Measurements from ENCODE around the gene TRIO.
A peak's percentile ranks its signal among the peaks of the same experiment; 100 is the strongest.

TRIO gene

GRCh38 chr5:14512574-14512973 lies 369.4 kb downstream of the TRIO start:
- H3K23ac ChIP-seq (ENCODE audit: low read depth, low read length, poor library complexity), result no peak overlapping the region
- H2BK15ac ChIP-seq (ENCODE audit: low read length), result no peak overlapping the region
- no peak overlapping the region for H3K4me2 ChIP-seq (ENCODE audit: insufficient read depth, low read length, poor library complexity, severe bottlenecking)
- H2BK120ac ChIP-seq (ENCODE audit: low read depth, low read length), result no peak overlapping the region
- no peak overlapping the region for H3K4me3 ChIP-seq (ENCODE audit: low read length in 2 of 2)
- no peak overlapping the region for H3K14ac ChIP-seq (ENCODE audit: low read length)
- no peak overlapping the region for H3K9ac ChIP-seq (ENCODE audit: low read depth, low read length, poor library complexity)
- no peak overlapping the region for H2AK5ac ChIP-seq (ENCODE audit: low read depth, low read length)
- no peak overlapping the region for H2AFZ ChIP-seq (ENCODE audit: low read length)
- H4K91ac ChIP-seq (ENCODE audit: low read depth, low read length, poor library complexity), result no peak overlapping the region
- peaks cover 7 to 12% of the 10 kb centered on the region in 2 donors for H3K36me3 ChIP-seq (replicated peaks in 1 of 2; ENCODE audit: control insufficient read depth in 2 of 2, insufficient read depth in 2 of 2, low read length in 2 of 2)
- no CpG with 5 or more reads among the region's 7 CpGs for WGBS, 2 donors (ENCODE audit: extremely low coverage in 2 of 2, insufficient read length in 2 of 2, insufficient replicate concordance in 1 of 2)
- no peak for DNase-seq (ENCODE audit: low spot score)
- H2BK5ac ChIP-seq (ENCODE audit: low read length), result no peak overlapping the region
- H3K27ac ChIP-seq (replicated peaks; ENCODE audit: low read length), result no peak overlapping the region
- no peaks in the 10 kb centered on the region for H3K79me1 ChIP-seq (ENCODE audit: low read depth, low read length)
- H2BK12ac ChIP-seq (ENCODE audit: low read length), result no peak overlapping the region
- H3K18ac ChIP-seq (ENCODE audit: low read length), result no peak overlapping the region
- no peak overlapping the region for H4K8ac ChIP-seq (ENCODE audit: low read depth, low read length)
- no peaks in the 10 kb centered on the region for H3K4me1 ChIP-seq (ENCODE audit: control insufficient read depth in 2 of 2, insufficient read depth in 1 of 2, low read depth in 1 of 2, low read length in 2 of 2)
- H3K9me3 ChIP-seq (replicated peaks in 1 of 2; ENCODE audit: control insufficient read depth in 2 of 2, insufficient read depth in 1 of 2, low read depth in 1 of 2, low read length in 2 of 2), result no peaks in the 10 kb centered on the region
- no peaks in the 10 kb centered on the region for H3K27me3 ChIP-seq (ENCODE audit: control insufficient read depth in 3 of 3, insufficient read depth in 3 of 3, low read depth in 1 of 3, low read length in 3 of 3)
- H3K4ac ChIP-seq (ENCODE audit: low read length), result no peak overlapping the region

GRCh38 chr5:14513266-14513665 lies 370.1 kb downstream of the TRIO start:
- no peak overlapping the region for H4K91ac ChIP-seq (ENCODE audit: low read depth, low read length, poor library complexity)
- H3K27ac ChIP-seq (replicated peaks; ENCODE audit: low read length), result no peak overlapping the region
- H2AK5ac ChIP-seq (ENCODE audit: low read depth, low read length), result no peak overlapping the region
- no peak overlapping the region for H2BK15ac ChIP-seq (ENCODE audit: low read length)
- no peak overlapping the region for H4K8ac ChIP-seq (ENCODE audit: low read depth, low read length)
- H3K4me3 ChIP-seq (ENCODE audit: low read length in 2 of 2), result no peak overlapping the region
- H3K14ac ChIP-seq (ENCODE audit: low read length), result no peak overlapping the region
- H2BK5ac ChIP-seq (ENCODE audit: low read length), result peak overlapping the region; percentile 71
- DNase-seq (ENCODE audit: low spot score), result no peak
- H3K9ac ChIP-seq (ENCODE audit: low read depth, low read length, poor library complexity), result no peak overlapping the region
- H3K79me1 ChIP-seq (ENCODE audit: low read depth, low read length), result no peaks in the 10 kb centered on the region
- H2BK12ac ChIP-seq (ENCODE audit: low read length), result no peak overlapping the region
- no peaks in the 10 kb centered on the region for H3K4me1 ChIP-seq (ENCODE audit: control insufficient read depth in 2 of 2, insufficient read depth in 1 of 2, low read depth in 1 of 2, low read length in 2 of 2)
- H2AFZ ChIP-seq (ENCODE audit: low read length), result no peak overlapping the region
- no CpG with 5 or more reads among the region's 12 CpGs for WGBS, 2 donors (ENCODE audit: extremely low coverage in 2 of 2, insufficient read length in 2 of 2, insufficient replicate concordance in 1 of 2)
- no peak overlapping the region for H2BK120ac ChIP-seq (ENCODE audit: low read depth, low read length)
- no peaks in the 10 kb centered on the region for H3K27me3 ChIP-seq (ENCODE audit: control insufficient read depth in 3 of 3, insufficient read depth in 3 of 3, low read depth in 1 of 3, low read length in 3 of 3)
- H3K36me3 ChIP-seq (replicated peaks in 1 of 2; ENCODE audit: control insufficient read depth in 2 of 2, insufficient read depth in 2 of 2, low read length in 2 of 2), result peaks cover 2 to 5% of the 10 kb centered on the region in 2 donors
- no peak overlapping the region for H3K23ac ChIP-seq (ENCODE audit: low read depth, low read length, poor library complexity)
- H3K4ac ChIP-seq (ENCODE audit: low read length), result no peak overlapping the region
- H3K4me2 ChIP-seq (ENCODE audit: insufficient read depth, low read length, poor library complexity, severe bottlenecking), result no peak overlapping the region
- no peak overlapping the region for H3K18ac ChIP-seq (ENCODE audit: low read length)
- H3K9me3 ChIP-seq (replicated peaks in 1 of 2; ENCODE audit: control insufficient read depth in 2 of 2, insufficient read depth in 1 of 2, low read depth in 1 of 2, low read length in 2 of 2), result no peaks in the 10 kb centered on the region

GRCh38 chr5:14516901-14517300 lies 373.8 kb downstream of the TRIO start:
- H4K8ac ChIP-seq (ENCODE audit: low read depth, low read length), result no peak overlapping the region
- peaks cover 0 to 3% of the 10 kb centered on the region in 2 donors for H3K9me3 ChIP-seq (replicated peaks in 1 of 2; ENCODE audit: control insufficient read depth in 2 of 2, insufficient read depth in 1 of 2, low read depth in 1 of 2, low read length in 2 of 2)
- no peak overlapping the region for H3K4ac ChIP-seq (ENCODE audit: low read length)
- H2AK5ac ChIP-seq (ENCODE audit: low read depth, low read length), result no peak overlapping the region
- no peaks in the 10 kb centered on the region for H3K36me3 ChIP-seq (replicated peaks in 1 of 2; ENCODE audit: control insufficient read depth in 2 of 2, insufficient read depth in 2 of 2, low read length in 2 of 2)
- H2BK12ac ChIP-seq (ENCODE audit: low read length), result no peak overlapping the region
- no peak overlapping the region for H2BK5ac ChIP-seq (ENCODE audit: low read length)
- H3K9ac ChIP-seq (ENCODE audit: low read depth, low read length, poor library complexity), result no peak overlapping the region
- no peak overlapping the region for H2AFZ ChIP-seq (ENCODE audit: low read length)
- H4K91ac ChIP-seq (ENCODE audit: low read depth, low read length, poor library complexity), result no peak overlapping the region
- no peak overlapping the region for H3K18ac ChIP-seq (ENCODE audit: low read length)
- no peak overlapping the region for H3K4me2 ChIP-seq (ENCODE audit: insufficient read depth, low read length, poor library complexity, severe bottlenecking)
- no peak overlapping the region for H3K23ac ChIP-seq (ENCODE audit: low read depth, low read length, poor library complexity)
- no CpG with 5 or more reads among the region's 3 CpGs for WGBS, 2 donors (ENCODE audit: extremely low coverage in 2 of 2, insufficient read length in 2 of 2, insufficient replicate concordance in 1 of 2)
- H2BK15ac ChIP-seq (ENCODE audit: low read length), result no peak overlapping the region
- H3K4me3 ChIP-seq (ENCODE audit: low read length in 2 of 2), result no peak overlapping the region
- no peaks in the 10 kb centered on the region for H3K27me3 ChIP-seq (ENCODE audit: control insufficient read depth in 3 of 3, insufficient read depth in 3 of 3, low read depth in 1 of 3, low read length in 3 of 3)
- no peaks in the 10 kb centered on the region for H3K79me1 ChIP-seq (ENCODE audit: low read depth, low read length)
- no peak for DNase-seq (ENCODE audit: low spot score)
- H3K14ac ChIP-seq (ENCODE audit: low read length), result no peak overlapping the region
- no peaks in the 10 kb centered on the region for H3K4me1 ChIP-seq (ENCODE audit: control insufficient read depth in 2 of 2, insufficient read depth in 1 of 2, low read depth in 1 of 2, low read length in 2 of 2)
- H2BK120ac ChIP-seq (ENCODE audit: low read depth, low read length), result no peak overlapping the region
- H3K27ac ChIP-seq (replicated peaks; ENCODE audit: low read length), result no peak overlapping the region

GRCh38 chr5:14518638-14519037 lies 375.5 kb downstream of the TRIO start:
- no peaks in the 10 kb centered on the region for H3K4me1 ChIP-seq (ENCODE audit: control insufficient read depth in 2 of 2, insufficient read depth in 1 of 2, low read depth in 1 of 2, low read length in 2 of 2)
- H3K4me3 ChIP-seq (ENCODE audit: low read length in 2 of 2), result no peak overlapping the region
- H2AFZ ChIP-seq (ENCODE audit: low read length), result no peak overlapping the region
- no CpG with 5 or more reads among the region's 7 CpGs for WGBS, 2 donors (ENCODE audit: extremely low coverage in 2 of 2, insufficient read length in 2 of 2, insufficient replicate concordance in 1 of 2)
- H3K27me3 ChIP-seq (ENCODE audit: control insufficient read depth in 3 of 3, insufficient read depth in 3 of 3, low read depth in 1 of 3, low read length in 3 of 3), result no peaks in the 10 kb centered on the region
- H2BK15ac ChIP-seq (ENCODE audit: low read length), result no peak overlapping the region
- H2BK5ac ChIP-seq (ENCODE audit: low read length), result no peak overlapping the region
- peaks cover 0 to 3% of the 10 kb centered on the region in 2 donors for H3K9me3 ChIP-seq (replicated peaks in 1 of 2; ENCODE audit: control insufficient read depth in 2 of 2, insufficient read depth in 1 of 2, low read depth in 1 of 2, low read length in 2 of 2)
- H3K4ac ChIP-seq (ENCODE audit: low read length), result no peak overlapping the region
- H3K4me2 ChIP-seq (ENCODE audit: insufficient read depth, low read length, poor library complexity, severe bottlenecking), result no peak overlapping the region
- DNase-seq (ENCODE audit: low spot score), result no peak
- H3K27ac ChIP-seq (replicated peaks; ENCODE audit: low read length), result no peak overlapping the region
- H3K14ac ChIP-seq (ENCODE audit: low read length), result no peak overlapping the region
- no peak overlapping the region for H3K23ac ChIP-seq (ENCODE audit: low read depth, low read length, poor library complexity)
- H2AK5ac ChIP-seq (ENCODE audit: low read depth, low read length), result no peak overlapping the region
- no peak overlapping the region for H4K8ac ChIP-seq (ENCODE audit: low read depth, low read length)
- H3K36me3 ChIP-seq (replicated peaks in 1 of 2; ENCODE audit: control insufficient read depth in 2 of 2, insufficient read depth in 2 of 2, low read length in 2 of 2), result no peaks in the 10 kb centered on the region
- H4K91ac ChIP-seq (ENCODE audit: low read depth, low read length, poor library complexity), result no peak overlapping the region
- no peak overlapping the region for H2BK120ac ChIP-seq (ENCODE audit: low read depth, low read length)
- no peak overlapping the region for H3K18ac ChIP-seq (ENCODE audit: low read length)
- no peak overlapping the region for H2BK12ac ChIP-seq (ENCODE audit: low read length)
- H3K9ac ChIP-seq (ENCODE audit: low read depth, low read length, poor library complexity), result no peak overlapping the region
- no peaks in the 10 kb centered on the region for H3K79me1 ChIP-seq (ENCODE audit: low read depth, low read length)

Data from neuronal stem cell (in vitro differentiated cells).